HCT116 (cell line): ENCODE measurements around the gene BCKDHB. TPM values are rescaled to one million over a fixed set of nuclear protein-coding genes. Genes with fewer than 3 reads are reported as not detected.

Experiments used
- total RNA-seq: library from RNA; stranded (reverse); gene quantifications from one replicate; pipeline ENCODE4 v1.2.1, GENCODE V29; 2021; ENCODE audit not compliant: unreplicated experiment

BCKDHB gene
- total RNA-seq, 1 experiment from 2014 or later, result 11.2 TPM

Other genes starting within 250 kb of the BCKDHB start
- gene ELOVL4, start 159.1 kb upstream of the BCKDHB start, total RNA-seq, result not detected
- gene TTK, start 102.0 kb upstream of the BCKDHB start, total RNA-seq, result 46.3 TPM